SKM-1 treated with dmso at 0.1 percent for 144 hours (cell line): ENCODE results near the gene LAMA2.

ENCODE experiments used
- DNase-seq: peaks from one replicate; lab custom pipeline; 2025; ENCODE audit not compliant: unreplicated experiment; lab: John Stamatoyannopoulos, UW

LAMA2 gene

DNA sequence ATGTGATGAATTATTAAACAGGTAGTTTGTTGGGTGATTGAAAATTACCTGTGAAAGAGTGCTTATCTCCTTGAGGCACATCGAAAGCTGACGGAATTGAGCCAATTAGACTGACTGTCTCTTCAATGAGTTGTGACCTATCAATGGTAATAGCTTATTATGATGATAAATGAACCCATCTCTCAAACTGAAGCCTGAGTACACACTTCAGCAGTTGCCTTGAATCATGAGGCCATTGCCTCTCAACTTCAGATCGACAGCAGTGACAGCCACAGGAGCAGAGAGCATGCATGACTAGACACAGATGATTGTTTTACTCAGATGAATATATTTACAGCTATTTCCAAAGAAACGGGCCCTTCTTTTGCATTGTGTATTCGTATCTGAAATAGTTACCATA, 323.9 kb downstream of the LAMA2 start:
- DNase-seq = no peak

- DNase-seq = no peak
These were observed 324.9 kb downstream of the LAMA2 start for GRCh38 chr6:129207832-129208231.

GRCh38 chr6:129208415-129209034, 325.6 kb downstream of the LAMA2 start:
- DNase-seq = no peak

DNA sequence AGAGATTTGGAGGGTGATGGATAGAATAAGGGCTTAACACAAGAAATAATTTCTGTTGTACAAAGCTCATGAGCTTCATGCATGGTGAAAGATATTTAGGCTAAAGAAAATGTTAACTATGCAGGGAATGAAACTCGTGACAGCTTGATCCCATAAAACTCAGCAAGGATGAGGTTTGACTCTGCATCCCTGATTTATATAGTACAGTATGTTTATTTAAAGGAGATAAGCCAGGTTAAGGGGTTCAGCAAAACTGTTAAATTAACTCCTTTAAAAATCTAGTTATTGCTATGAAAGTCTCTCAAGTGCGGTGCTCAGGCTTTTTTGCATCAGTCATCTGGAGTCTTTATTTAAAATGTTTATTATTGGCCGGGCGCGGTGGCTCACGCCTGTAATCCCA, 326.4 kb downstream of the LAMA2 start:
- DNase-seq = no peak

DNA sequence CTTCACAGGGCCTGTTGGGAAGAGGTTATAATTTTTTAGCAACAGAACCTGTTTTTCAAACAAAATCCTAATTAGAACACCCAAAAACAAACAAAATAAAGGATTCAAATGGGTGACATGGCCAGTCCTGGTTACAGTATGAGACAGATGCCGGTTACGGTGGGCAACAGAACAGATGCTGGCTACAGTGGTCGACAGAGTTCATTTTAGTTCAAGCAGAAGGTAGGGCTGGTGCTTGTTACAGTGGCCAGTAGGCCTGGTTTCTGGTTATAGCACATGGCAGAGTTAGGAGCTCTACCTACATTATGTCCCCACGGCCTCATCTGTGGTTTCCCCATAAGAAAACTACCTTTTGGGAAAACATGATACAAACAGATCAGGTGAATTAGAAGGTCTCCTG, 327.7 kb downstream of the LAMA2 start:
- DNase-seq = no peak

DNA sequence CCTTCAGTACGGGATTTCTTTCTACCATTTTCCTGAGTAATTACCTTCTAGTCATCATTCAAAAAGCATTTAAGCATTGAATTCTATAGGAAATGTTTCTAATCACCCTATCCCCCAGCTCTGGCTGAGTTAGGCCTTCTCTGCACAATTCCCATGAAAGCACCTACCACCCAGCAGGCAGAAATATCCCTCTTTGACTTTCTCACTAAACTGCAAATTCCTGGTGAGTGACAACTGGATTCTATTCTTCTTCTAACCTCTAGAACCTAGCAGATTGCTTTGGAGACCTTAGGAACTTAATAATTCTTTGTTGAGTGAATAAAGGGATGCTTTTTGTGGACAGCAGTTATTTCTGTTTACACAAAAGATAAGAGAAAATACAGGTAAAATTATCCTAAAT, 328.7 kb downstream of the LAMA2 start:
- DNase-seq = no peak

DNA sequence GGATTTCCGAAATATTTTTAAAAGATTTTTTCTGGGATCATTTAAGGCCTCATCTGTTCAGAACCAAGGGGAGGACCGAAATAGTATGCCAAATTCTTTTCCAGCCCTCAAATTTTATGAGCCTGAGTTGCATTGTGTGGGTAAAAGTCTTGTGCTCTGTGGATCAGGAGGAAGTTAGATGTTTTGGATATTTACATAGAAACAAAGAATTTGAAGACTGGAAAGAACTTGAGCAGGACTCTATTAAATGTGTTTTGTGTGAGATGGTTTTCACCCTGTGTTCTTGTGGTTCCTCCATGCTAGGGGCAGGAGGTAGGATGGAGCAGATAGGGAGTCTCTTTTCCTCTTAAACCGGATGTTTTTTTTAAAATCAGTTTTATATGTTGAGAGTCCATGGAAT, 329.1 kb downstream of the LAMA2 start:
- DNase-seq = no peak

- DNase-seq = no peak
These were observed 332.3 kb downstream of the LAMA2 start for GRCh38 chr6:129215246-129215645.

DNA sequence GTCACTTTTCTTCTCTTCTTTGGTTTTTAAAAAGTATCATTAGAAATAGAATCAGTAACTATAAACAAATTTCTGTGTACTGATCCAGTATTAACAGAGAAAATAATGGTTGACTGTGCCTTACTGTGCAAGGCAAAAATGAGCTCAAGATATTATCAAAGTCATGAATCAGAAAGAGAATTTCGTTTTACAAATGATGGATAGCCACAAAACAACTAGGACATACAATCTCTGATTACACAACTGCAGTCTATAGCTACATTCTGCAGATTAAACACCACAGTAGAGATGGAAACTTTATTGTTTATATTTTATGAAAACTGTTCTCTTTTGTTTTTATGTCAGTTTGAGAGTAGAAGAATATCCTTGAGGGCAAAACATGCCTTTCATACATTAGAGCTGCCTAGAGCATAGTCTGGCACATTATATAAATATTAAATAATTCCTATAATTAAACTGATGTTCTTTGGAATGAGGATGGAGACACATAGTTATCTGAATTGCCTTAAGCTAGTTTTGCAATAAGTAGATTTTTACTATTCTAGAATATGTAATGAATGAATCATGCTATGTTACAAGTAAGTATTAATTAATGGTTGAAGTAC, 333.1 kb downstream of the LAMA2 start:
- no peak for DNase-seq

- DNase-seq = no peak
These were observed 334.8 kb downstream of the LAMA2 start for GRCh38 chr6:129217701-129218100.

GRCh38 chr6:129233458-129234134, 350.7 kb downstream of the LAMA2 start:
- no peak for DNase-seq

GRCh38 chr6:129235167-129236000, 352.4 kb downstream of the LAMA2 start:
- DNase-seq = no peak

- no peak for DNase-seq
These were observed 353.1 kb downstream of the LAMA2 start for GRCh38 chr6:129236001-129236517.

DNA sequence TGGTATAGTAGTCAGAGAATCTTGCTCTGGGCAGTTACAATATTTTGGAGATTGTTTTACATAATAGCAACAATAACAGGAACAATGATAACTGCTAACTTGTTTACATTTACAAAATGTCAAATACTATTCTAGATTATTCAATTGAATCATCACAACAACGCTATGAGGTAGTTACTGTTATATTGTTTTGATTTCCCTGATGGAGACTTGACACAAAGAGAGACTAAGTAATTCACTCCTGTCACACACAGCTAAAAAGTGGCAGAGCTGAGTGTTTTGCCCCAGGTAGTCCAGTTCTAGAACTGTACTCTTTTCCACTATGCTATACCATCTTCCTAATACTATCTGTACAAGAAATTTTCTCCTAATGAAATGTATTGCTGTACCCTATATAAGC, 356.1 kb downstream of the LAMA2 start:
- DNase-seq = no peak

DNA sequence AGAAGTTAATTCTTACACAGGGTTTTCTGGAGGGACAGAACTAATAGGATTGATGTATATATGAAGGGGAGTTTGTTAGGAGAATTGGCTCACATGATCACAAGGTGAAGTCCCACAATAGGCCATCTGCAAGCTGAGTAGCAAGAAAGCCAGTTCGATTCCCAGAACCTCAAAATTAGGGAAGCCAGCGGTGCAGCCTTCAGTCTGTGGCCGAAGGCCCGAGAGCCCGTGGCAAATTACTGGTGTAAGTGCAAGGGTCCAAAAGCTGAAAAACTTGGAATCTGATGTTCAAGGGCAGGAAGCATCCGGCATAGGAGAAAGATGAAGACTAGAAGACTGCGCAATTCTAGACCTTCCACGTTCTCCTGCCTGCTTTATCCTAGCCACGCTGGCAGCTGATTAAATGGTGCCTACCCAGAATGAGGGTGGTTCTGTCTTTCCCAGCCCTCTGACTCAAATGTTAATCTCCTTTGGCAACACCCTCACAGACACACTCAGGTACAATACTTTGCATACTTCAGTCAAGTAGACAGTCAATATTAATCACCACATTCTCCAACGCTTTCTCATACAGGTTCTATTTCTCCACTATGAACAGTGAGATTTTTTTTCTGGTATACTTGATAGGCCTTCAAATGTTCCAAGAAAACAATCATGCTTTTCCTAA, 357.0 kb downstream of the LAMA2 start:
- no peak for DNase-seq

DNA sequence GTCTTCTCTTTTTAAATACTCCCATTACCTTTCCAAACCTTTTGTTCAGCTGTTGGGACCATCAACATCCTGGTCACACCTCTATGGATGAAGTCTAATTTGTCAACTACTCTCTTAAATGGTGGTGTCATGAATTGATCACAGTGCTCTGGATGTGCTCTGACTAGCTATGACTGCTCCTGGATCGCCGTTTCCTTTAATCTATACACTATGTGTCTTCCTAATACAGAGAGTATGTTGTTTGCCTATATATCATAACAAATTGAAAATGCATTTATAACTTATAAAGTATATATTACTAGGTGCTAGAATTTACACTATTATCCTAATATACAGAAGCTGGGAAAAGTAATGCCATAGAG, 357.5 kb downstream of the LAMA2 start:
- no peak for DNase-seq

DNA sequence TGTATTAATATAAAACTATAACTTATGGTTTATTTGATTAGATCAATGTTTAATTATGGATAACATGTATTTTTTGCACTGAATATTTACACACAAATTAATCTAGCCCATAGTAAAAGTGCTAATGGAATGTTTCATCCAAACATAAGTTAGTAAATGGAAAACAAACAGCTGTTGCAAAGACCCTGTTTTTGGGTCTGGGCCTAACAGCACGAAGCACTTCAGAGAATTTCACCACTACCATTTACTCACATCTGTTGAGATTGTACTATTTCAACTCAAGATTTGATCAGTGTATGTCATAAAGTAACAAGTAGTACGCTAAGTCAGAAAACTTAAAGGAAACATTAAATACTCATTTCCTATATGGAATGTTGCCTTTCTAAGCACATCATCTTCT, 359.6 kb downstream of the LAMA2 start:
- no peak for DNase-seq

- no peak for DNase-seq
These were observed 360.4 kb downstream of the LAMA2 start for GRCh38 chr6:129243377-129243776.

DNA sequence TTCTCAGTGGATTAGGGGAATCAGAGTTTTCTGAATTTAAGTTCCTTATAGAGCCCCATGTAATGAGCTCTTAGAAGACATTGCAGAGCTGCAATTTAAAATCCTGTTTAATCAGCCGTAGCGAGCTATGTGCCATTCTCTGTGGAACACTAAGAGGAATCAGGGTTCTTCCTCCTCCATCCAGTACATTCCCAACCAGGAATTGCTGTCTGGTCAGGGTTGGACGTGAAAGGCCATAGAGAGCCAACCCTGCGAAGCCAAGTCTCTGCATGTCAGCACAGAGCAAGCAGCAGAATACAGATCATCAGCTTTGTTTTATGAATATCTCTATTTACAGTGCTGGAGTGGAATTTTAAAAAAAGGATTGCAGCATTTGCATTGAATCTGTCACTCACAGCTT, 366.0 kb downstream of the LAMA2 start:
- no peak for DNase-seq

GRCh38 chr6:129251669-129252376, 368.9 kb downstream of the LAMA2 start:
- peak; percentile 54 for DNase-seq
